ENCODE results near the gene PALD1.

DNA sequence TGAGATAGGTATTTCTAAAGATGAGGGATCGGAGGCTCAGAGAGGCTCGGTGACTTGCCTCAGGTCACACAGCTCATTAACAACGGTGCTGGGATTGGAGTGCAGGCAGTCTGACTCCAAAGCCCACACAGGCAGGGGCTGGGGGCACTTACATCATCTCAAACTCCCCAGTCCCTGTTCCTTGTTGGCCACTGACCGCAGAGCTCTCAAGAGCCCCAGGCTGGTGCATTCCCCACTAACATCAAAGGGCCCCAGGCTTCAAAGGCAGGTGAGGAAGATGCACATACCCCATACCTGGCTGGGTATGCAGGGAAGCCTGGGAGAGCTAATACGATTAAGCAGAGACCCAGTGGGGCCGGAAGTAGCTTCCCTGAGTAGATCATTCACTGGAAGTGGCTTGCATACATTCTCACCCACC, 23.3 kb upstream of the PALD1 start:
- TF ChIP-seq DR1 (CRISPR knock-in tag; IDR thresholded peaks at IDR 0.05) (no peak), CCAR2 (optimal IDR thresholded peaks at IDR 0.05; ENCODE audit: low read depth, low read length) (no peak), CEBPG (CRISPR knock-in tag; IDR thresholded peaks at IDR 0.05) (no peak), ZNF280D (CRISPR knock-in tag; IDR thresholded peaks at IDR 0.05) (no peak), ZBTB8A (CRISPR knock-in tag; IDR thresholded peaks at IDR 0.05; ENCODE audit: borderline replicate concordance, low read depth) (no peak), YY1 (IDR thresholded peaks at IDR 0.05; ENCODE audit: insufficient read depth, insufficient replicate concordance, low read depth, low read length) (no peak), HDAC2 (CRISPR knock-in tag; IDR thresholded peaks at IDR 0.05) (no peak), CTCF (CRISPR knock-in tag; IDR thresholded peaks at IDR 0.05) (no peak), ZNF510 (CRISPR knock-in tag; IDR thresholded peaks at IDR 0.05; ENCODE audit: low read depth) (no peak), USF2 (IDR thresholded peaks at IDR 0.05; ENCODE audit: low read depth, low read length) (no peak), USF2 (CRISPR knock-in tag; IDR thresholded peaks at IDR 0.05; ENCODE audit: borderline replicate concordance) (no peak), ZNF274 (CRISPR knock-in tag; IDR thresholded peaks at IDR 0.05) (no peak), ZNF574 (CRISPR knock-in tag; IDR thresholded peaks at IDR 0.05) (no peak), ZNF629 (CRISPR knock-in tag; conservative IDR thresholded peaks at IDR 0.05) (no peak)
- TF ChIP-seq, protein P1, sequence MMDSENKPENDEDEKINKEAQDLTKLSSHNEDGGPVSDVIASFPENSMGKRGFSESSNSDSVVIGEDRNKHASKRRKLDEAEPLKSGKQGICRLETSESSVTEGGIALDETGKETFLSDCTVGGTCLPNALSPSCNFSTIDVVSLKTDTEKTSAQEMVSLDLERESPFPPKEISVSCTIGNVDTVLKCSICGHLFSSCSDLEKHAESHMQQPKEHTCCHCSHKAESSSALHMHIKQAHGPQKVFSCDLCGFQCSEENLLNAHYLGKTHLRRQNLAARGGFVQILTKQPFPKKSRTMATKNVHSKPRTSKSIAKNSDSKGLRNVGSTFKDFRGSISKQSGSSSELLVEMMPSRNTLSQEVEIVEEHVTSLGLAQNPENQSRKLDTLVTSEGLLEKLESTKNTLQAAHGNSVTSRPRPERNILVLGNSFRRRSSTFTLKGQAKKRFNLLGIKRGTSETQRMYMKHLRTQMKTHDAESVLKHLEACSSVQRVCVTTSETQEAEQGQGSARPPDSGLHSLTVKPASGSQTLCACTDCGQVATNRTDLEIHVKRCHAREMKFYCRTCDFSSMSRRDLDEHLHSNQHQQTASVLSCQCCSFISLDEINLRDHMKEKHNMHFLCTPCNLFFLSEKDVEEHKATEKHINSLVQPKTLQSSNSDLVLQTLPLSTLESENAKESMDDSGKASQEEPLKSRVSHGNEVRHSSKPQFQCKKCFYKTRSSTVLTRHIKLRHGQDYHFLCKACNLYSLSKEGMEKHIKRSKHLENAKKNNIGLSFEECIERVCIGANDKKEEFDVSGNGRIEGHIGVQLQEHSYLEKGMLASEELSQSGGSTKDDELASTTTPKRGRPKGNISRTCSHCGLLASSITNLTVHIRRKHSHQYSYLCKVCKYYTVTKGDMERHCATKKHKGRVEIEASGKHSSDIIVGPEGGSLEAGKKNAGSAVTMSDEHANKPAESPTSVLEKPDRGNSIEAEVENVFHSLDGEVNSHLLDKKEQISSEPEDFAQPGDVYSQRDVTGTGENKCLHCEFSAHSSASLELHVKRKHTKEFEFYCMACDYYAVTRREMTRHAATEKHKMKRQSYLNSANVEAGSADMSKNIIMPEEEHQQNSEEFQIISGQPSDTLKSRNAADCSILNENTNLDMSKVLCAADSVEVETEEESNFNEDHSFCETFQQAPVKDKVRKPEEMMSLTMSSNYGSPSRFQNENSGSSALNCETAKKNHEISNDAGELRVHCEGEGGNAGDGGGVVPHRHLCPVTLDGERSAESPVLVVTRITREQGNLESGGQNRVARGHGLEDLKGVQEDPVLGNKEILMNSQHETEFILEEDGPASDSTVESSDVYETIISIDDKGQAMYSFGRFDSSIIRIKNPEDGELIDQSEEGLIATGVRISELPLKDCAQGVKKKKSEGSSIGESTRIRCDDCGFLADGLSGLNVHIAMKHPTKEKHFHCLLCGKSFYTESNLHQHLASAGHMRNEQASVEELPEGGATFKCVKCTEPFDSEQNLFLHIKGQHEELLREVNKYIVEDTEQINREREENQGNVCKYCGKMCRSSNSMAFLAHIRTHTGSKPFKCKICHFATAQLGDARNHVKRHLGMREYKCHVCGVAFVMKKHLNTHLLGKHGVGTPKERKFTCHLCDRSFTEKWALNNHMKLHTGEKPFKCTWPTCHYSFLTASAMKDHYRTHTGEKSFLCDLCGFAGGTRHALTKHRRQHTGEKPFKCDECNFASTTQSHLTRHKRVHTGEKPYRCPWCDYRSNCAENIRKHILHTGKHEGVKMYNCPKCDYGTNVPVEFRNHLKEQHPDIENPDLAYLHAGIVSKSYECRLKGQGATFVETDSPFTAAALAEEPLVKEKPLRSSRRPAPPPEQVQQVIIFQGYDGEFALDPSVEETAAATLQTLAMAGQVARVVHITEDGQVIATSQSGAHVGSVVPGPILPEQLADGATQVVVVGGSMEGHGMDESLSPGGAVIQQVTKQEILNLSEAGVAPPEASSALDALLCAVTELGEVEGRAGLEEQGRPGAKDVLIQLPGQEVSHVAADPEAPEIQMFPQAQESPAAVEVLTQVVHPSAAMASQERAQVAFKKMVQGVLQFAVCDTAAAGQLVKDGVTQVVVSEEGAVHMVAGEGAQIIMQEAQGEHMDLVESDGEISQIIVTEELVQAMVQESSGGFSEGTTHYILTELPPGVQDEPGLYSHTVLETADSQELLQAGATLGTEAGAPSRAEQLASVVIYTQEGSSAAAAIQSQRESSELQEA (CRISPR knock-in tag; IDR thresholded peaks at IDR 0.05; ENCODE audit: not compliant biosample characterization), result no peak

Data from HepG2 (cell line).